Activated naive CD8-positive, alpha-beta T cell treated with anti-CD3 and anti-CD28 coated beads, Interleukin-2, amount 50 U/mL, for 24 hours (primary cell): ENCODE data around the gene ELP4.

Experiments used
- ATAC-seq: fragments of 150-1000 bp; cut with Tn5 transposase; one replicate; pipeline ENCODE4 v1.10.0; 2021
- DNase-seq: peaks from one replicate; pipeline ENCODE4 v3.0.0; 2021
- H3K27ac Mint-ChIP-seq: one replicate; pipeline ENCODE4 v1.8.0; 2021; ENCODE audit warnings: mild to moderate bottlenecking, mixed read lengths
- H3K27me3 Mint-ChIP-seq: one replicate; pipeline ENCODE4 v1.8.0; 2021; ENCODE audit warnings: mixed read lengths
- H3K36me3 Mint-ChIP-seq: one replicate; pipeline ENCODE4 v1.8.0; 2021; ENCODE audit warnings: low read depth, mixed read lengths
- H3K4me1 Mint-ChIP-seq: one replicate; pipeline ENCODE4 v1.8.0; 2021; ENCODE audit warnings: mixed read lengths
- H3K4me3 Mint-ChIP-seq: one replicate; pipeline ENCODE4 v1.8.0; 2021; ENCODE audit warnings: mild to moderate bottlenecking, moderate library complexity, mixed read lengths
- H3K9me3 Mint-ChIP-seq: one replicate; pipeline ENCODE4 v1.8.0; 2021; ENCODE audit warnings: mixed read lengths

The ELP4 gene

DNA sequence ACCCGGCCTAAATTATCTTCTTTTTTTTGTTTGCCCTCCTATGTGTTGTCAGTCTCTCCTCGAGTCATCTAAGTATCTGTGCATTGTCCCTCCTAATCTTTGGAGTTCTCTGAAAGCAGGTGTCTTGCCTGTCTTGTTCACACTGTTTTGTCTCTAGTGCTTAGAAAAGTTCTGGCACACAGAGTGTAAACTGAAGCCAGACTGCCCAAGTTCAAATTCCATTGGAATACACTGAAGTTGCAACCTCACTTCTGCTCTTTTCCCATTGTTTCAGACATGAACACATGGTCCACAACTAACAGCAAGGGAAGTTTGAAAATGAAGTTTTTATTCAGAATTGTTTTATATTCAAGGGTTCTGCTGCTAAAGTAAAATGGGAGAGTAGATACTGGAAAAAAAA lies 262.8 kb downstream of the ELP4 start:
- Mint-ChIP-seq H3K4me3 (no peak overlapping the region), H3K27ac (no peak overlapping the region), H3K4me1 (no peaks in the 10 kb centered on the region), H3K27me3 (no peaks in the 10 kb centered on the region), H3K36me3 (peaks cover 9% of the 10 kb centered on the region), H3K9me3 (peaks cover 1% of the 10 kb centered on the region)
- DNase-seq (no peak), ATAC-seq (no peak)

DNA sequence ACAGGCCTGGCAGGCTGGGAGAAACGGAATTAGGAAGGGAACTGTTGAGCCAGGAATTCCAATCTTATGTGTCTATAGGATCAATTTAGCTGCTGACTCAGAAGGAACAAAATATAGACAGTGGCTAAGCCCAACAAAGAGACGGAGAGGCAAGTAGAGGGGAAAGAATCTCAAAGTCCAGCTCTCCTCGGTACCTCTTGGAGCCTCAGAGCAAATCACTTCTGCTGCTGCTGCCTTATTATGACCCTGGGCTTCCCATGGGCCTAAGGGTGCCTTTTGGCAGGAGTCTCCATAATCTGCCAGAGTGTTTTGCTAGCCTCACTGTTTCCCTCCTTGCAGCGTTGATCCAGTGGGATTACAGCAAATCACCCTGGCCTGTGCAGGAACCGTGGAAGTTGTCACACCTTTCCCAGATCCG lies 269.8 kb downstream of the ELP4 start:
- H3K4me3 Mint-ChIP-seq, result no peak overlapping the region
- H3K36me3 Mint-ChIP-seq, result peaks cover 8% of the 10 kb centered on the region
- ATAC-seq (no peak), DNase-seq (no peak)
- no peaks in the 10 kb centered on the region for H3K27me3 Mint-ChIP-seq
- H3K4me1 Mint-ChIP-seq, result no peaks in the 10 kb centered on the region
- no peak overlapping the region for H3K27ac Mint-ChIP-seq
- peaks cover 3% of the 10 kb centered on the region for H3K9me3 Mint-ChIP-seq

DNA sequence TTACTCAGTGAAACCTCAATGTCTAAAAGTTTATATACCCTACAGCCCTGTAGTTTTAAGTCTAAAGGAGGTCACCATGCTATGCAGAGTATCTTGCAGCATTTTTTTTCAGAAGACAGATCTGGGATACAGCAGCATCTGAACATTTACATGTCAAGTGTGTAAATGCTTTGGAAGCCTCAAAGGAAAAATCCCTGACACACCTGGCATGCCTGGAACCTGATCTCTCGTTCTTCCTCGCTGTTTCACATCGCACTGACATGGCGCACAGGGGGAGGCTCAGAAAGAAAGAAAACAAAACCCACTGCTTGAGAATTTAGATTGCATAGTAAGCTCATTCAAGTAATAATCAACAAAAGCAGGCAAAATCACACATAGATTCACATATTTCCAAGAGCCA lies 270.5 kb downstream of the ELP4 start:
- no peak for DNase-seq
- Mint-ChIP-seq H3K27me3 (no peaks in the 10 kb centered on the region), H3K9me3 (peaks cover 3% of the 10 kb centered on the region), H3K27ac (no peak overlapping the region), H3K4me1 (no peaks in the 10 kb centered on the region), H3K4me3 (no peak overlapping the region), H3K36me3 (peaks cover 8% of the 10 kb centered on the region)
- ATAC-seq, result no peak

DNA sequence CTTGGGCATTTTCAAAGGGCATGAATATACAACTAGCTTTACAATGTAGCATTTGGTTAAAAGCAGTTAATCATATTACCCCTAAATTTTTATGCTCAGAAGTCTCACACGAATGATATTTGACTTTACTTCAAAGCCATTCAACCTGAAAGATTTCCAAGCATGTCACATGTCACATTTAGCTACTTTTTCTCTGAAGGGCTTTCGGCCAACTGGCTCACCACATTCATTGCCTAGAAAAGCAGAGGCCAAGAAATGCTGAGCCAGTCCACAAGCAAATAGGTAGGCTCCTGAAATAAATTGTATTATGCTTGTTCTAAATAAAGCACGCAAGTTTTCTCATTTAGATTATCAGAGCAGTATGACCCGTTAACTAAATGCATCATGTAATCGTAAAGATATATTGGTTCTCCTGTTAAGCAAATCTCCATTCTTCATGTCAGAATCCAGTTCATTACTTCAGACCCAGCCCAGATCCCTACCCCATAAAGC lies 271.0 kb downstream of the ELP4 start:
- Mint-ChIP-seq H3K4me1 (no peaks in the 10 kb centered on the region), H3K9me3 (peaks cover 3% of the 10 kb centered on the region), H3K36me3 (peaks cover 8% of the 10 kb centered on the region), H3K27ac (no peak overlapping the region), H3K4me3 (no peak overlapping the region), H3K27me3 (no peaks in the 10 kb centered on the region)
- DNase-seq (no peak), ATAC-seq (no peak)

DNA sequence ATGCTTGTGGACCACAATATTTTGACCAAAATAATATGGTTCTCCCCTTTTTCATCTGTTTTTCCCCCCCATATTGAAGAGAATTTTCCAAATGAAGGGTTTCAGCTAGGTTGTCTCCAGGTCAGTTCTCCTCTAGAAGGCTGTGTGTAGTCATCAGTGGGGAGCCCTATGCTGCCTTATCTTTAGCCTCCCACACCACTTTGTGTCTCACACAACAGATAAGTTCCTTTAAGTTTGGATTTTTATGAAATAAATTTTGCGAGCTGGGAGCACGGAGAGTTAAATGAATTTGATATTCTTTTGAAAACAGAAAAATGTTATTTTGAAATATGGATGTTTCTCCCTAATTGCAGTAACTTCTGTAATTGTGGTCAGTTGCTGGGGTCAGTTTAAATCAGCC lies 272.7 kb downstream of the ELP4 start:
- Mint-ChIP-seq H3K27me3 (no peaks in the 10 kb centered on the region), H3K4me3 (no peak overlapping the region), H3K9me3 (peaks cover 3% of the 10 kb centered on the region), H3K4me1 (no peaks in the 10 kb centered on the region), H3K36me3 (peaks cover 8% of the 10 kb centered on the region), H3K27ac (no peak overlapping the region)
- ATAC-seq, result no peak
- no peak for DNase-seq

DNA sequence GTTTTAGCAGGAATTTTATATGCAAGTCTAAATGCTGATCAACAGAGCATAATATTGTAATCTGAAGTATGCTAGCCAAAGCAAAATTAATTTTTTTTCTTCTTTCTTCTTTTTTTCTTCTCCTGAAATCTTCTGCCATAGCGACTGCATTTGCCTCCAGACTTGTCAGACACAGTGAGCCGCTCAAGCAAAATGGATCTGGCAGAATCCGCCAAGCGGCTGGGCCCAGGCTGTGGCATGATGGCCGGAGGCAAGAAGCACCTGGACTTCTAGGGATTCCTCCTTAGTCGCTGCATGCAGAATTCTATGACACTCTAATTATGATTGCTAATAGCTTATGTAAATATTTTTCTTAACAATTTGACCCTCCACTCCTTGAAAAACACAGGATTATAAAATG lies 273.7 kb downstream of the ELP4 start:
- Mint-ChIP-seq H3K4me3 (no peak overlapping the region), H3K27ac (no peak overlapping the region), H3K36me3 (peaks cover 6% of the 10 kb centered on the region), H3K4me1 (no peaks in the 10 kb centered on the region), H3K27me3 (no peaks in the 10 kb centered on the region), H3K9me3 (no peaks in the 10 kb centered on the region)
- DNase-seq (no peak), ATAC-seq (no peak)

DNA sequence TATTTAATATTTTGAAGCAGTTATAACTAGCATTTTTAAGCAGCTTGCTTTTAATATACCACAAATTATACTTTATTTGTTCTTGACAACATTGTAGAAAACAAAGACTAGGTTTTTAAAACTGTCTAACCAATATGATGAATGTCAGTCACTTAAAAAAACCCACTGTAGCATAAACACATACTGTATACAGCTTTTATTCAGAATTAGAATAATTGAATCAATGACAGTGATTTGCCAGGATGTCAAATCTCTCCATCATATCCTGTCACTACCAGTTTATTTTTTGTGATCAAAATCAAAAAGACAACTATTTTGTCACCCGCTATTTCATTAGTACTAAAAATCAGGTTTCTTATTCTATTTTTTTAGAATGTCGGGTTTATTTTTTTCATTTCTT lies 275.0 kb downstream of the ELP4 start:
- DNase-seq (no peak), ATAC-seq (no peak)
- H3K4me3 Mint-ChIP-seq, result no peak overlapping the region
- no peaks in the 10 kb centered on the region for H3K9me3 Mint-ChIP-seq
- no peaks in the 10 kb centered on the region for H3K4me1 Mint-ChIP-seq
- peaks cover 6% of the 10 kb centered on the region for H3K36me3 Mint-ChIP-seq
- no peaks in the 10 kb centered on the region for H3K27me3 Mint-ChIP-seq
- H3K27ac Mint-ChIP-seq, result no peak overlapping the region

DNA sequence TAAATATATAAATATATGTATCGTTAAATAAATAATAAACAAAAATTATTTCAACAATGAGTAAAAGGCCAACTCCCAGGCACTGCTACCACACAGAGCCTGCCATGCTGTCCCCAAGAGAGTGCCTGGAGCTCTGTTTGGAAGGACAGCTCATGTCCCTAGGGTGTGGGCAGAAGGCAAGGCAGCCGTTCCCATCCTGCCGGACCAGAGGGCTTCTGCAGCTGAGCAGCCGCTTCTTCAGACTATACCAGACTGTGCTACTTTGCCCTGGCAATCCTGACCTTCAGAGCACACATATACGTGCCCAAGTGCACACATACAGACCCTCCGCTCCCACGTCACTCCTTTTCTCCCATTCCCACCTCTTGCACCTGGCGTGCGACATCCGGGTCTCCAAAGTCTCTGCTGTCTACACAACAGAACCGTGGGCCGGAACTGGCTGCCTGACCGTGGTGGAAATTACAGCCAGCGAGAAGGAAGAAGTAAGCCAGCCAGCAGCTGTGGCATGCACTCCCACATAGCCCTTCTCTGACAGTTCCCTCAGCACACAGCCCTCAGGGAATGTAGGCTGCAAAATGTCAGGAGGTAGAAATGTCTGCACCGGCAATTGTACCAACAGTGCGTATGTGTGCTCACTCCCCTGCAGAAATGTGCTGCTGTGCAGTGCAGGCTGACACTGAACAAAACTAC lies 277.6 kb downstream of the ELP4 start:
- Mint-ChIP-seq H3K4me1 (no peaks in the 10 kb centered on the region), H3K36me3 (peaks cover 4% of the 10 kb centered on the region), H3K9me3 (no peaks in the 10 kb centered on the region), H3K27me3 (peaks cover 9% of the 10 kb centered on the region), H3K27ac (no peak overlapping the region), H3K4me3 (no peak overlapping the region)
- DNase-seq (no peak), ATAC-seq (no peak)

DNA sequence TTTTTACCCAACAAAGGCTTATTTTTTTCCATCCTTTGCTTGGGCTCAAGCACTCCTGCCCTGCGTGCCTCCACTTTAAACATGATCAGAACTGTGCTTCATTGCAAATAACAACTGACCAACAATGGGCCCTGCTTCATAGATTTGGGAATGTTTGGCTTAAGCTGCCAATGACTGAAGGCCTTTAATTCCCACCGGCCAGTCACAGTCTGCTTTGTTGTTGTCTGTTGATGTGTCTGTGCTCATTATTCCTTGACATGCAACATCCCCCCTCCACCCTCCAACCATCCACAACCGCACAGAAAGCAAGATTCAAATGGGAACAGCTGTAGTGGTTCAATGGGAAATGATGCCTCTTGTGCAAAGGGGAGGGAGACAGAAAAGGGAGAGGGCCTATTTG lies 278.5 kb downstream of the ELP4 start:
- ATAC-seq (no peak), DNase-seq (no peak)
- Mint-ChIP-seq H3K27me3 (peaks cover 9% of the 10 kb centered on the region), H3K4me3 (no peak overlapping the region), H3K27ac (no peak overlapping the region), H3K36me3 (no peaks in the 10 kb centered on the region), H3K4me1 (no peaks in the 10 kb centered on the region), H3K9me3 (no peaks in the 10 kb centered on the region)

DNA sequence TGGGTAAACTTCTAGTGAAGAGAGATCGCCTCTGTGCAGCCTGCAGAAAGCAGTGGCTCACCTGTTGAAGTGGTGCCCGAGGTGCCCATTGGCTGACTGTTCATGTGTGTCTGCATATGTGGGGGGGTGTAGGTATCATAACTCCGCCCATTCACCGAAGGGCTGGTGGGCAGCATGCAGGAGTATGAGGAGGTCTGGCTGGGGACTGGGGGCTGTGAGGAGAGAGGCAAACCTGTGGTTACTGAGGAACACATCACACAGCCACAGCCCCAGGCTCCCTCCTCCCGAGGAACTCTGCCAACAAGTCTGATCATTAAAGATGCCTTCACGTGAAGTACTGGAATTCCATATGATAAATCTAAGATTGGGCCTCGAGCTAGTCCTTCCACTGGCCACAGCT lies 281.1 kb downstream of the ELP4 start:
- Mint-ChIP-seq H3K4me1 (no peaks in the 10 kb centered on the region), H3K27me3 (peaks cover 31% of the 10 kb centered on the region), H3K36me3 (no peaks in the 10 kb centered on the region), H3K9me3 (no peaks in the 10 kb centered on the region), H3K4me3 (no peak overlapping the region), H3K27ac (no peak overlapping the region)
- no peak for ATAC-seq
- no peak for DNase-seq

DNA sequence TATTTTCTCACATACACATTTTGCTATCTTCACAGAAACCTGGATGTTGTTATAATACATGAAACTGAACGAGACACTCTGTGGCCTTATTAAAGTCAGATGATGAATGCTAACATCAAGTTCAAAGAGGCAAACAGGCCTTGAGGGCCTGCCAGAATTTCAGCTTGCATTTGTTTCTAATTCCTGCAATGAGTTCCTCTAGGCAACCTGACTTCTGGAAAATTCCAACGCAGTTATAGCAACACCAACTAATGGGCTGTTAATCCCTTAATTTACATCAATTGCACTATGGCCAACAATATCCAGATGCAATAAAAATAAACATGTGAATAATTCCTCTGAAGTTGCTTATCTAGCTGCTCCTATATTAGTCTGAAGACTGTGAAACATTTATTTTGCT lies 282.5 kb downstream of the ELP4 start:
- Mint-ChIP-seq H3K36me3 (no peaks in the 10 kb centered on the region), H3K4me3 (no peak overlapping the region), H3K9me3 (no peaks in the 10 kb centered on the region), H3K27me3 (peaks cover 44% of the 10 kb centered on the region), H3K4me1 (no peaks in the 10 kb centered on the region), H3K27ac (no peak overlapping the region)
- ATAC-seq (no peak), DNase-seq (no peak)

DNA sequence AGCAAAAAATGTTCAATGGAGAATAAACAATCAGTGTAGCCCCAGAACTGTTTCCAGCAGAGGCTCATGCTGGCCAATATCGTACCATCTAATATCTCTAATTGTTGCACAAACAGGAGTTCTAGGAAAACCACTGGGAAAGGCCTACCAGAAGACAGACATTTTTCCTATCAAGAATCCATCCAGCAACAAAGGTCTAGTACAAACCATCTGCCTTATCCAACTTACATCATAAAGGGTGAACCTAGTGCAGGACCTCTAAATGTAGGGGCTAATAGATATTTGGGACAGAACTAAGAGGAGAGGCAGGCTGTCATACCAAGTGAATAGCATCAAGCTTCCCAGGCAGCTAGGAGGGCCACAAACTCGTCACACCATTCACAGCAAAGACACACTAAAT lies 282.9 kb downstream of the ELP4 start:
- Mint-ChIP-seq H3K36me3 (peaks cover 2% of the 10 kb centered on the region), H3K4me3 (no peak overlapping the region), H3K4me1 (peaks cover 2% of the 10 kb centered on the region), H3K9me3 (no peaks in the 10 kb centered on the region), H3K27ac (no peak overlapping the region), H3K27me3 (peaks cover 48% of the 10 kb centered on the region)
- DNase-seq (no peak), ATAC-seq (no peak)

DNA sequence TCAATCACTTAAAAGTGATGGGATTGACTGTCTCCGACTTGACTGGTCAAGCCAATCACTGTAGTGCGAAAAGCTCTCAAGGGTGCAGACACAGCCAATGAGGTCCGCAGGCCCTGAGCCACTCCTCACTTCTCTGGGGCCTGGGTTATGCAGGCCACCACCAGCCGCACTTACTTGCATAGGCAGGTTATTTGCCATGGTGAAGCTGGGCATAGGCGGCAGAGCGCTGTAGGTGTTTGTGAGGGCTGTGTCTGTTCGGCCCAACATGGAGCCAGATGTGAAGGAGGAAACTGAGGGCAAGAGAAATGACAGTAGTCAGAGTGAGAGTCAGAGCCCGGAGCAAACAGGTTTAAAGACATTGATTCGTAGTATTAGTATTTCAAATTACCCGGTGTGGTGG lies 283.7 kb downstream of the ELP4 start:
- DNase-seq, result no peak
- H3K4me3 Mint-ChIP-seq, result no peak overlapping the region
- H3K36me3 Mint-ChIP-seq, result peaks cover 2% of the 10 kb centered on the region
- H3K4me1 Mint-ChIP-seq, result peaks cover 6% of the 10 kb centered on the region
- ATAC-seq, result no peak
- H3K9me3 Mint-ChIP-seq, result no peaks in the 10 kb centered on the region
- no peak overlapping the region for H3K27ac Mint-ChIP-seq
- peaks cover 53% of the 10 kb centered on the region for H3K27me3 Mint-ChIP-seq

DNA sequence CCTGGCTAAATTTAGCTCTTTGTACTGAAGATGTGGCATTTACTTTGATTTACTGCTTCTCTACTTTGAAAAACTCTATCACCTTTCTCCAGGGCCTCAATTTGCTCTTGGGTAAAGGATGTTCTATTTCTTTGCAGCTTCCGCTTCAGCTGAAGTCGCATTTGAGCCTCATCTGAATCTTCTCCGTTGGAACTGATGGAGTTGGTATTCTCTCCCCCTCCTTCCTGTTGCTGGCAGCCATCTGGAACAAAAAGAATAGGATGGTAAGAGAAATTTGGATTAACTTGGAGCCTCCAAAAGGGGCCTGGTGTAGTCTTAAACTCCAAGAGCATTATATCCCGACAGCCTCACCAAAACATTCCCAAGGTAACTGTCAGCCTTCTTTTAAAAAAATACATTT lies 285.0 kb downstream of the ELP4 start:
- H3K27ac Mint-ChIP-seq, result no peak overlapping the region
- H3K36me3 Mint-ChIP-seq, result peaks cover 2% of the 10 kb centered on the region
- DNase-seq (no peak), ATAC-seq (no peak)
- H3K27me3 Mint-ChIP-seq, result peaks cover 64% of the 10 kb centered on the region
- no peak overlapping the region for H3K4me3 Mint-ChIP-seq
- peaks cover 8% of the 10 kb centered on the region for H3K4me1 Mint-ChIP-seq
- H3K9me3 Mint-ChIP-seq, result no peaks in the 10 kb centered on the region

DNA sequence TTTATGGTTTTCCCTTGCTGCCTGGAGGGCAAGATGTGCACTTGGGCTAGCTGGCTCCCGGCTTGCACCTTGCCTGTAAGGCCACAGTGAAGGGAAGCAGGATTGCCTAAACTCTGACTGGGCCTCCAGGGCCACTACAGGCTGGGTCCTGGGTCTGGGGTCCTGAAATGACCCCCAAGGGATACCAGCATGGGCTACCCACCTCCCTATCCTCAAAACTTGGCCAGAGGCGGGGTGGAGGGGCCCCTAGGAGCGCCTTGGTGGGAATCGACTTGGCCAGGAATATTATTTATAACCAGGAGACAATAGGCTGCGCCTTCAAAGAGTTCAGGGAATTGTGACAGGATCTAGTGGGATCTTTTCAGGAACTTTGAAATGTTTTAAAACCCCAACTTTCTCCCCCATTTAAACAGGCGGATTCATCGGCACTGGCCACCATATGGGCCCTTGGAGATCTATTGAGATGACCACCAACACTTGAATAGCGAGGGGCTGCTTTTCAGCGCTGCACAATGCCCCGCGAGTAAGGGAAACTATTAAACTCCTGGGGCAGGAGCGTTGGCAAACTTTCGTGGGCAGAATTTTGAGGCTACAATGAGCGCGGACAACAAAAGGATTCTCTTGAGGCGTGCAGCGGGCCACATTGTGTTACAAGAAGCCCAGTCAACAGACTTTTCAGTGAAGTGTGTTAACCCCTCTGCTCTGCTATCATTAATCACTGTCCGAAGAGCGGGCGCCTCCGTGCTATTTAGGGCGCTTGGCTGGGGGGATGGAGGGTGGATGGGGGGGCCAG lies 286.3 kb downstream of the ELP4 start:
- Mint-ChIP-seq H3K36me3 (peaks cover 3% of the 10 kb centered on the region), H3K4me3 (no peak overlapping the region), H3K9me3 (peaks cover 9% of the 10 kb centered on the region), H3K4me1 (peaks cover 17% of the 10 kb centered on the region), H3K27me3 (peaks cover 71% of the 10 kb centered on the region), H3K27ac (no peak overlapping the region)
- DNase-seq (no peak), ATAC-seq (no peak)
